ENCODE measurements around the gene PCNA.

The PCNA gene

DNA sequence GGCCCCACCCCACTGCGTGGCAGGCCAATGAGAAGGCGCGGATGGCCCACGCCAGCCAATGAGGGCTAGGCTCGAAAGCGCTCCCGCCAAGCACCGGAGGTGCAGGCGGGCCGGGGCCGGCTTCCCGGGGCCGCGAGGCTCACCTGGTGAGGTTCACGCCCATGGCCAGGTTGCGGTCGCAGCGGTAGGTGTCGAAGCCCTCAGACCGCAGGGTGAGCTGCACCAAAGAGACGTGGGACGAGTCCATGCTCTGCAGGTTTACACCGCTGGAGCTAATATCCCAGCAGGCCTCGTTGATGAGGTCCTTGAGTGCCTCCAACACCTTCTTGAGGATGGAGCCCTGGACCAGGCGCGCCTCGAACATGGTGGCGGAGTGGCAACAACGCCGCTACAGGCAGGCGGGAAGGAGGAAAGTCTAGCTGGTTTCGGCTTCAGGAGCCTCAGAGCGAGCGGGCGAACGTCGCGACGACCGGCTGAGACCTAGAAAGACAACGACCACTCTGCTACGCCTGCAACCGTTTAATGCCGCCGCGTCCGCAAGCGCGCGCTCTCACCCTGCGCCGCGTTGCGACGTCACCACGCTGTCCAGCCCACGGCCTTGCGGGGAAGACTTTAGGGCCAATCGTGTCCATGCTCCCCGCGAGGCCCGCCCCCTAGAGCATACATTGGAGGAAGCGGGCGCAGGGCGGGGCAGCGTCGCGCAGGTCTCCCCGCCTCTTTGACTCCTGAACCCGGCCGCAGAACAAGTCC lies at the start of gene PCNA:
TSS of gene PCNA (minus strand) at position 524 of the 750 bp plus-strand sequence. CDS start at position 364, 160 bp downstream.
- peak; percentile 99 for DNase-seq

DNA sequence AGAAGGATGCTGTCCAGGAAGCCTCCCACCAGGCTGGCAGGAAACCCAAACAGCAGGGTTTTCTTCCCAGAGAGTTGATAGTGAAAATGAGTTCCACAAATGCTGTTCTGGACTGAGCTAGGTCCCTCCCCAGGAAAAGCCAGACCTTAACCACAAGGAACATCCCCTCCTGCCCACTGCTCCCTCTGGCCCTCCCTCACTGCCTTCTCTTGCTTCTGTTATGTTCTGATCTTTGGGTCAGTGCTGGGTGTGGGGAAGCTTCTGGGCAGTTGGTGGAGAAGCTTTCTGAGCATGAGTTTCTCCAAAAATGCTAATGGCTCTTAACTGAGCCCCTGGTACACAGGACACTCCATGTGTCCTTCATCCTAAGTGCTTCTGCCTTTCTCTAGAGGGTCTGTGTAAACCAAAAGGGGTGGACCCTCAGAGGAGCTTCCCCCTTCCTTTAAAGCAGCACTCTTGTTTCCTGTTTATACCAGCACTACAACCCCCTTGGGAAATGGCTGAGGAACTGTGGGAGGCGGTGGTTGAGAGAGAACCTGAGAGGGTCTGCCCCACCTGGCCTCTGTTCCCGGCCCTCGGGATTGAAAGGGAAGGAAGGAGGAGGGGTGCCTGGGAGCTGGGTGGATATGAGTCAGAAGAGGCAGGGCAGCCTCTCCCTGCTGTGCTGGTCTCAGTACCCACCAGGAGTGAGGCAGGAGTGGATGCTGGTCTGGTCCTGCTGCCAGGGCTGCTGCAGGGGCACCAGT lies 49.1 kb upstream of the PCNA start:
- DNase-seq, result peak; percentile 57

DNA sequence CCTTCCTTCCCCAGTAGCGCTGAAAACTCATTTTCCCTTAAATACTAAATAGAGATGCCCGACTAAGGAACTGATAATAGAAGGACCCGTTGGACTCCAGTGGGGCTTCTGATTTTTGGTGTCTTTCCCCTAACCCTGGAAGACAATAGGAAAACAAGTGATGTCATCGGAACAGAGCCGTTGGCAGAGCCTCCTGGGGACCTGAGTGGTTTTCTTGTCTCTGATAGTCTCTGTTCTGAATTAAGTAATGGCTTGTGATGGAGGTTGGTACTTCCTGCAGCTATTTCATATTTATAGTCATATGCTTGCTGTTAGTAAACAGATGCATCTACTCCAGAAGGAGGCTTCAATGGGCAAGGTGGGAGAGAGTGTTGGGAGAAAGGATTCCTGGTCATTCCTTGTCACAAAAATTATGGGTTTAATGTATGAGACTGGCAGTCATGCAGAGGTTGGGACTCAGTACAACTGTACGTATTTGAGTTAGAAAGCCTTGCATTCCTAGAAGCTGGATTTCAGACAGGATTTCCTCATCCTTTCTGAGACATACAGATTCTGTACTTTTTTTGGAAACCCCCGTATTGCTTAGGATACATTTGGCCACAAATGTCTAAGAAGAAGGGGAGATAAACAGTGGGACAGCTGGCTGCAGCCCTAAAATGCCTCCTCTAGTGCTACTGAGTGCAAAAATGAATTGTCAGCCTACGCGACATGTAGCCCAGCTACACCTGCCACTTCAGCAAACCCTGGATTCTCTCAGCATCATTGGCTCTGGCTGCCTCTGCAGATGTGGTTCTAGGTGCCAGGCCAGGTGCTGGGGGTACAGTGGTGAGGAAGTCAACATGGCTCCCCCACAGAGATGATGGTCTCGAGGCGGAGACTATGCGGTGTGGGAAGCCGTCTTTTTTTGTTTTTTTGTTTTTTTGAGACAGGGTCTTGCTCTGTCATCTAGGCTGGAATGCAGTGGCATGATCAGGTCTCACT lies 45.2 kb upstream of the PCNA start:
- DNase-seq, result no peak

DNA sequence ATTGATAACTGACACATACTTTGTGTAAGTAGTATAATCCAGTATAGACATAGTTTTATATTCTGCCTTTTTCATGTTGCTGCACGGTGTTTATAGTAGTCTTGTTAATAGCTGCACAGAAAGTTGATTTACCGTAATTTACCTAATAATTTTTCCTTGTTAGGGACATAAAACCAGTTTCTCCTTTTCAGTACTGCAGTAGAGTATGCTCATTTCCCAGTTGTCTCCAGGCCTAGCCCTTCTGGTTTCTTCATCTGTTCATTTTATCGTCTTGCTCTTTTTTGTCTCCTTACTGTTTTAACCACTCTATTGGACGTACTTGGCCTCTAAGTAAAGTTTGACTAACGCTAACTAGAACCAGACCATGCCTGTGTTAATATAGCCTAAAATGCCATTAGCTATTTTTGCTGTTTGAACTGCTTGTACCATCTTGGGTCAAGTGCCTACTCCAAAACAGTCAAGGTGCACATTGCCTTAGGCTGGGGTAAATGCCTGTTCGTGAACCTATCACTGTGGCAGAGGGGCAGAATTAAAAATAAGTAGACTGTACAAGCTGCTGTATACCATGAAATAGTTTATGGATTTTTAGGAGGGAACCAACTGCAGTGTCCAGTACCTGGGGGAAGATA lies 41.9 kb upstream of the PCNA start:
- no peak for DNase-seq

GRCh38 chr20:5160882-5161281 lies 41.1 kb upstream of the PCNA start:
- DNase-seq, result no peak

DNA sequence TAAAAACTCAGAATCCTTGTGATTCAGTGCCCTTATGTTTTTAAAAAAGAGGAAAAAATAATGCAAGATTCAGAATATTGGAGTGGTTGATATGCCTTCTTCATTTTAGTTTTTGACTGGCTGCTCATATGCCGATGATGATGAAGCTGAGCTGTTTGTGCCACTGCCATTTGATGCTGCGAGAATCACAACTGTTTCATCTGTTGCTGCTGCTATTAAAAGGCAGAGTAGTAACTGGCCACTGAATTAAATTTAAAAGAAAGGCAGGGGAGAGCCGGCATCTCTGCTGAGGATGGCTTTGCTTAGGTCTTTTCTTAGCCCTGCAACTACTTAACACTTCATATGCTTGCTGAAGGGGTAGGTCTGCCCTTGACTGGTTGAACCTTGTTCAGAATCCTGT lies 40.2 kb upstream of the PCNA start:
- DNase-seq, result no peak

GRCh38 chr20:5156675-5157448 lies 37.1 kb upstream of the PCNA start:
- peak; percentile 84 for DNase-seq

- no peak for DNase-seq
These were observed 35.6 kb upstream of the PCNA start for GRCh38 chr20:5155404-5155803.

DNA sequence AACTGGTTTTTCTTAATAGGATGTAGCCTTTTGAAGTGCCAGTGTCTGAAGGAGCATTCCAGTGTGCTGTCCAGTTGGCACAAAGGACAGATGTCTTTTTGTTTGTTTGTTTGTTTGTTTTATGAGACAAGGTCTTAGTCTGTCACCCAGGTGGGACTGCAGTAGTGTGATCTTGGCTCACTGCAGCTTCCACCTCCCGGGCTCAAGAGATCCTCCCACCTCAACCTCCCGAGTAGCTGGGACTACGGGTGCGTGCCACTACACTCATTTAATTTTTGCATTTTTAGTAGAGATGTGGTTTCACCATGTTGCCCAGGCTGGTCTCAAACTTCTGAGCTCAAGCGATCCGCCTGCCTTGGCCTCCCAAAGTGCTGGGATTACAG lies 34.8 kb upstream of the PCNA start:
- no peak for DNase-seq

DNA sequence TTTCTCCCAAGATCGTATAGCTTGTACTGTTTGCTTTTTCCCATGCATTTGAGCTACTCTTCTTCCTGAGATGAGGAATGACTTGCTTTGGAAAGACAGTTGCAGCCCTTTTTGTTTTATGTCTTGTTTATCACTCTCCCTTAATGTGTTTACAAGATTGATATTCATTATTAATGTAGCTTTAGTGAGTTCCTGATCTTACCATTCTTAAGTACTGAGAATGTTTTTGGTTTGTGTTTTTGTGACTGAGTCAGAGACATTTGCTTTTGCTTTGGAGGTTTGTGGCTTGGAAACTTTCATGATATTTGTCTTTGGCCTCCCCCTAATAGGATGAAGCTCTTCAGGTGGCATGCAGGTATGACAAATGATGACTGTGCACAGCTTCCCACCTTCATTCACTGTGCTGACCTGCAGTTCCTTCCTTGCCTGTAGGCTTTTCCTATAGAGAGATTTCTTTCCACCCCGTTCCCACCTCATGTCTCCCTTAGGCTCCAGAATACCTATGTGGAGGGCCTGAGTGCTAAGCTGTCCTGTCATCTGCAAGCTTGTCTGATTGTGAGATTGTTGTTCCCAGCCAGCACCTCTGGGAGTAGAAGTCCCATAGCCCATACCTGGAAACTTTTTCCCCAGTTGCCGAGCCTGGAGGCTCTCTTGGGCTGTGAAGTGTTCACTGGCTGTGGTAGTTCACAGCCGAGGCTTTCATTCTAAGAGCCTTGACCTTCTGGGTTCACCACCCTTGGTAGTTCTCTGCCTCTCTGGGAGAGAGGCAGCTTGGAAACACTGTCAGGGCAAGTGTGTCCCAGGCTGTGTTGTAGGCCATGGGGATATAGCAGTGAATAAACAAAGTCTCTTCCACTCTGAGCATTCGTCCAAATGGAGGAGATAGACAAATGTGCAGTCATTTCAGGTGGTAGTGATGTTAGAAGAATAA lies 34.1 kb upstream of the PCNA start:
- no peak for DNase-seq

DNA sequence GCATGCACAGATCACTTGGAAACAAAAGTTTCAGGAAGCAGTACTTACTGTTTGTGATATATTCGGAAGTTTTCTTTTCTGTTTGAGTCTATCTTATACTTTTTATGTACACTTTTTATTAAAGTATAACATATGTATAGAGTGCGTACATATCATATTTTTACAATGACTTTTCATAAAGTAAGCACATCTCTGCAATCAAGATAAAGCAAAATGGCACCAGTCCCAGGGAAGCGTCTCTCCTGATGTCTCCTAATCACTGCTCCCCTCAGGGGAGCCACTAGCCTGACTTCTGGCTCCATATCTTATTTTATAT lies 33.4 kb upstream of the PCNA start:
- DNase-seq, result no peak

DNA sequence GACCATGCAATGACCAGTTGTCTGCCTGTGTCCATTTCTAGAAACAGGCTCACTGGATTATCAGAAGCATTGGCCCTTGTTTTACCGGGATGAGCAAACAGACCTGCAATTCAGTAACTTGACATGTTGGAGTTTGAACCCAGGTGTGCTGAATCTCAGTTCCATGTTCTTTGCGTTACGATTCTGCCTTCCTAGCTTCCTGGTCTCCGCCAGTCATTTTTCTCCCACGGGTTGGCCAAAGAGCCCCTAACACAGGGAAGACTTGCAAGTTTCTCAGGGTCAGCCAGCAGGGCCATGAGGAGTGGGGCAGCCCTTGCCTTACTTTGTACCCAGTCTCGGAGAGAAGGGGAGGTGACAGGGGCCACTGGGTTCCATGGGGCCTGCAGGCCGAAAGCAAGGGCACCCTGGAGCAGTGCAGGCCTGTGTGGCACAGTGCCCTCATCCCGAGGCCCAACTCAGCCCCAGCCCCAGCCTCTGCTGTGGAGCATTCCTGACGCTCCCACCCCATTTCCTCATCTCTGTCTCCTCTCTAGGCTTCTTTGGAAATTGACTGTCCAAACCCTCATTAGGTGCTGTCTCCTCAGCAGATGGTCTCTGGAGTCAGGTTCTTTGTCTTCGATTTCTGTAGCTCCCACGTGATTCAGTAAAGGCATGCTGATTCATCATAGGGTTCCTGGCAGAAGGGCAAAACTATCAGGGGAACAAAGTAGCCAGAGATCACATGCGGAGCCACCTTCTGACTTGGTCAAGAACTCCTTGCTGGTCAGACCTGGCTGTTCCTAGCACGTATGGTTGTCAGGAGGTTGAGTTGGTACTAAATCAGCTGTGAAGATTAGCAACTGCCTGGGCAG lies 30.7 kb upstream of the PCNA start:
- peak; percentile 46 for DNase-seq

DNA sequence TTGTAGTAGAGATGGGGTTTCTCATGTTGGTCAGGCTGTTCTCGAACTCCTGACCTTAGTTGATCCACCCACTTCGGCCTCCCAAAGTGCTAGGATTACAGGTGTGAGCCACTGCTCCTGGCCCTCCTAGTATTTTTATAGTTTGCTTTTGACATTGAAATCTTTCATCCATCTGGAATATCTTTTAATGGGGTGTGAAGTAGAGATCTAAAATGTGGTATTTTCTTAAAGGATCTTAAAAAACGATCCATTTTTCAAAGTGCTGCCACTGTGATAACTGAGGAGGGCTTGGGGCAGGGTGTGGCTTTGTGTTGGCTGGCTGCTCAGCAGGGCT lies 30.1 kb upstream of the PCNA start:
- DNase-seq, result no peak

- no peak for DNase-seq
These were observed 28.8 kb upstream of the PCNA start for GRCh38 chr20:5148581-5148980.

- no peak for DNase-seq
These were observed 27.3 kb upstream of the PCNA start for GRCh38 chr20:5146871-5147592.

GRCh38 chr20:5146099-5146668 lies 26.4 kb upstream of the PCNA start:
- DNase-seq, result no peak

DNA sequence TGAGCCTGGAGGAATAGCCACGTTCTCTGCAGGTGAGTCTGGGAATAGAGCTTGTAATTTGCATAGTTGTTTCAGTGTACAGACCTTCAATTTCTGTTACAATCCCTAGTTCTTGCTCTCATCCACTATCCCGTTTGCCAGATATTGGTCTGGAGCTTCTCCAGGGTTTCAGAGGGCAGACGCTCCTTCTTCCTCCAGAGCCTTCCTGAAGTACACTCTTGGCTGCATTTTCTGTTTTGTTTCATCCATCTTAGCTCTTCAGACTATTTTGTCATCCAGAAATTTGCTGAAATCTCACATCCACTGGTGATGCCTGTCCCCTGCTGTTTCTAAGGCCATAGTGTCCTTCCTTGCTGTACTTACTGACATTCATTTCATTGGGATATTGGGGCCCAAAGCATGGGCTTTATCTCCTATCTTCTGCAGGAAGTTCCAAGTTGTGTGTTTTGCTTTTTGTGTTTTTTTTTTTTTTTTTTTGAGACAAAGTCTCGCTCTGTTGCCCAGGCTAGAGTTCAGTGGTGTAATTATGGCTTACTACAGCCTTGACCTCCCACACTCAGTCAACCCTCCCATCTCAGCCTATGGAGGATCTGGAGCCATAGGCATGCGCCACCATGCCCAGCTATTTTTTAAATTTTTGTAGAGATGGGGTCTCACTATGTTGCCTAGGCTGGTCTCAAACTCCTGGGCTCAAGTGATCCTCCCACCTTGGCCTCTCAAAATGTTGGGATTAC lies 25.8 kb upstream of the PCNA start:
- DNase-seq, result no peak

GRCh38 chr20:5143851-5144250 lies 24.1 kb upstream of the PCNA start:
- no peak for DNase-seq
